ENCODE measurements around the gene UCHL5. TPM values are rescaled to one million over a fixed set of nuclear protein-coding genes. Genes with fewer than 3 reads are reported as not detected.

The UCHL5 gene
- total and polyA plus RNA-seq, 2 experiments from 2014 or later, result 42.5 to 67.1 TPM

DNA sequence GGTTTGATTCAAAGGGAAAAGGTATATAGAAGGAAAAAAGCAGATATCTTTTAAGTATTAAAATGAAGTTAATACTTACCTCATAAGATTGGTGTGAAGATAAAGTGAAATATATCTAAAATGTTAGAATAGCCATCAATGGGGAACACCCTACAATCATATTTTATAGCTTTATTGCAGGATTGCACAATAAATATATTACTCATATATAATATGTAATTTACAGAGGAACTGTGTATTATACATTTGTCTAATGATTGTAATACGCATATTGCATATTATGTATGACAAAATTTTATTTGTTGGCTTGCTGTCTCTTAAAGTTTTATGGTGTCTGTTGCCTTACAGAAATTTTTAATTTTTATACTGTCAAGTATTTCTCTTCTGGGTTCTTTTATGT lies 47.8 kb downstream of the UCHL5 start:
- H3K36me3 ChIP-seq (ENCODE audit: insufficient read depth), result no peaks in the 10 kb centered on the region
- no peak for TF ChIP-seq ZNF114 (CRISPR knock-in tag; IDR thresholded peaks at IDR 0.05)
- no peak for TF ChIP-seq STAT1 (IDR thresholded peaks at IDR 0.05; ENCODE audit: unreplicated experiment)
- TF ChIP-seq EZH2 (IDR thresholded peaks at IDR 0.05; ENCODE audit: low read depth, unreplicated experiment), result no peak
- TF ChIP-seq, protein P1, sequence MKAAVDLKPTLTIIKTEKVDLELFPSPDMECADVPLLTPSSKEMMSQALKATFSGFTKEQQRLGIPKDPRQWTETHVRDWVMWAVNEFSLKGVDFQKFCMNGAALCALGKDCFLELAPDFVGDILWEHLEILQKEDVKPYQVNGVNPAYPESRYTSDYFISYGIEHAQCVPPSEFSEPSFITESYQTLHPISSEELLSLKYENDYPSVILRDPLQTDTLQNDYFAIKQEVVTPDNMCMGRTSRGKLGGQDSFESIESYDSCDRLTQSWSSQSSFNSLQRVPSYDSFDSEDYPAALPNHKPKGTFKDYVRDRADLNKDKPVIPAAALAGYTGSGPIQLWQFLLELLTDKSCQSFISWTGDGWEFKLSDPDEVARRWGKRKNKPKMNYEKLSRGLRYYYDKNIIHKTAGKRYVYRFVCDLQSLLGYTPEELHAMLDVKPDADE (IDR thresholded peaks at IDR 0.05), result no peak
- TF ChIP-seq EZH2phosphoT487 (IDR thresholded peaks at IDR 0.05; ENCODE audit: unreplicated experiment), result no peak
- TF ChIP-seq, protein P2, sequence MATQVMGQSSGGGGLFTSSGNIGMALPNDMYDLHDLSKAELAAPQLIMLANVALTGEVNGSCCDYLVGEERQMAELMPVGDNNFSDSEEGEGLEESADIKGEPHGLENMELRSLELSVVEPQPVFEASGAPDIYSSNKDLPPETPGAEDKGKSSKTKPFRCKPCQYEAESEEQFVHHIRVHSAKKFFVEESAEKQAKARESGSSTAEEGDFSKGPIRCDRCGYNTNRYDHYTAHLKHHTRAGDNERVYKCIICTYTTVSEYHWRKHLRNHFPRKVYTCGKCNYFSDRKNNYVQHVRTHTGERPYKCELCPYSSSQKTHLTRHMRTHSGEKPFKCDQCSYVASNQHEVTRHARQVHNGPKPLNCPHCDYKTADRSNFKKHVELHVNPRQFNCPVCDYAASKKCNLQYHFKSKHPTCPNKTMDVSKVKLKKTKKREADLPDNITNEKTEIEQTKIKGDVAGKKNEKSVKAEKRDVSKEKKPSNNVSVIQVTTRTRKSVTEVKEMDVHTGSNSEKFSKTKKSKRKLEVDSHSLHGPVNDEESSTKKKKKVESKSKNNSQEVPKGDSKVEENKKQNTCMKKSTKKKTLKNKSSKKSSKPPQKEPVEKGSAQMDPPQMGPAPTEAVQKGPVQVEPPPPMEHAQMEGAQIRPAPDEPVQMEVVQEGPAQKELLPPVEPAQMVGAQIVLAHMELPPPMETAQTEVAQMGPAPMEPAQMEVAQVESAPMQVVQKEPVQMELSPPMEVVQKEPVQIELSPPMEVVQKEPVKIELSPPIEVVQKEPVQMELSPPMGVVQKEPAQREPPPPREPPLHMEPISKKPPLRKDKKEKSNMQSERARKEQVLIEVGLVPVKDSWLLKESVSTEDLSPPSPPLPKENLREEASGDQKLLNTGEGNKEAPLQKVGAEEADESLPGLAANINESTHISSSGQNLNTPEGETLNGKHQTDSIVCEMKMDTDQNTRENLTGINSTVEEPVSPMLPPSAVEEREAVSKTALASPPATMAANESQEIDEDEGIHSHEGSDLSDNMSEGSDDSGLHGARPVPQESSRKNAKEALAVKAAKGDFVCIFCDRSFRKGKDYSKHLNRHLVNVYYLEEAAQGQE (IDR thresholded peaks at IDR 0.05; ENCODE audit: unreplicated experiment), result no peak
- TF ChIP-seq ZNF331 (CRISPR knock-in tag; IDR thresholded peaks at IDR 0.05; ENCODE audit: low read depth), result no peak
- no peak for TF ChIP-seq NANOG (IDR thresholded peaks at IDR 0.05; ENCODE audit: borderline replicate concordance)
- TF ChIP-seq, protein P3, sequence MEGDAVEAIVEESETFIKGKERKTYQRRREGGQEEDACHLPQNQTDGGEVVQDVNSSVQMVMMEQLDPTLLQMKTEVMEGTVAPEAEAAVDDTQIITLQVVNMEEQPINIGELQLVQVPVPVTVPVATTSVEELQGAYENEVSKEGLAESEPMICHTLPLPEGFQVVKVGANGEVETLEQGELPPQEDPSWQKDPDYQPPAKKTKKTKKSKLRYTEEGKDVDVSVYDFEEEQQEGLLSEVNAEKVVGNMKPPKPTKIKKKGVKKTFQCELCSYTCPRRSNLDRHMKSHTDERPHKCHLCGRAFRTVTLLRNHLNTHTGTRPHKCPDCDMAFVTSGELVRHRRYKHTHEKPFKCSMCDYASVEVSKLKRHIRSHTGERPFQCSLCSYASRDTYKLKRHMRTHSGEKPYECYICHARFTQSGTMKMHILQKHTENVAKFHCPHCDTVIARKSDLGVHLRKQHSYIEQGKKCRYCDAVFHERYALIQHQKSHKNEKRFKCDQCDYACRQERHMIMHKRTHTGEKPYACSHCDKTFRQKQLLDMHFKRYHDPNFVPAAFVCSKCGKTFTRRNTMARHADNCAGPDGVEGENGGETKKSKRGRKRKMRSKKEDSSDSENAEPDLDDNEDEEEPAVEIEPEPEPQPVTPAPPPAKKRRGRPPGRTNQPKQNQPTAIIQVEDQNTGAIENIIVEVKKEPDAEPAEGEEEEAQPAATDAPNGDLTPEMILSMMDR (conservative IDR thresholded peaks at IDR 0.05; ENCODE audit: low read depth in 2 of 2), result no peak
- no peak for TF ChIP-seq JUNB (IDR thresholded peaks at IDR 0.05; ENCODE audit: unreplicated experiment)
- no peak for TF ChIP-seq POLR2AphosphoS5 (IDR thresholded peaks at IDR 0.05; ENCODE audit: low read depth)
- TF ChIP-seq, protein P4, sequence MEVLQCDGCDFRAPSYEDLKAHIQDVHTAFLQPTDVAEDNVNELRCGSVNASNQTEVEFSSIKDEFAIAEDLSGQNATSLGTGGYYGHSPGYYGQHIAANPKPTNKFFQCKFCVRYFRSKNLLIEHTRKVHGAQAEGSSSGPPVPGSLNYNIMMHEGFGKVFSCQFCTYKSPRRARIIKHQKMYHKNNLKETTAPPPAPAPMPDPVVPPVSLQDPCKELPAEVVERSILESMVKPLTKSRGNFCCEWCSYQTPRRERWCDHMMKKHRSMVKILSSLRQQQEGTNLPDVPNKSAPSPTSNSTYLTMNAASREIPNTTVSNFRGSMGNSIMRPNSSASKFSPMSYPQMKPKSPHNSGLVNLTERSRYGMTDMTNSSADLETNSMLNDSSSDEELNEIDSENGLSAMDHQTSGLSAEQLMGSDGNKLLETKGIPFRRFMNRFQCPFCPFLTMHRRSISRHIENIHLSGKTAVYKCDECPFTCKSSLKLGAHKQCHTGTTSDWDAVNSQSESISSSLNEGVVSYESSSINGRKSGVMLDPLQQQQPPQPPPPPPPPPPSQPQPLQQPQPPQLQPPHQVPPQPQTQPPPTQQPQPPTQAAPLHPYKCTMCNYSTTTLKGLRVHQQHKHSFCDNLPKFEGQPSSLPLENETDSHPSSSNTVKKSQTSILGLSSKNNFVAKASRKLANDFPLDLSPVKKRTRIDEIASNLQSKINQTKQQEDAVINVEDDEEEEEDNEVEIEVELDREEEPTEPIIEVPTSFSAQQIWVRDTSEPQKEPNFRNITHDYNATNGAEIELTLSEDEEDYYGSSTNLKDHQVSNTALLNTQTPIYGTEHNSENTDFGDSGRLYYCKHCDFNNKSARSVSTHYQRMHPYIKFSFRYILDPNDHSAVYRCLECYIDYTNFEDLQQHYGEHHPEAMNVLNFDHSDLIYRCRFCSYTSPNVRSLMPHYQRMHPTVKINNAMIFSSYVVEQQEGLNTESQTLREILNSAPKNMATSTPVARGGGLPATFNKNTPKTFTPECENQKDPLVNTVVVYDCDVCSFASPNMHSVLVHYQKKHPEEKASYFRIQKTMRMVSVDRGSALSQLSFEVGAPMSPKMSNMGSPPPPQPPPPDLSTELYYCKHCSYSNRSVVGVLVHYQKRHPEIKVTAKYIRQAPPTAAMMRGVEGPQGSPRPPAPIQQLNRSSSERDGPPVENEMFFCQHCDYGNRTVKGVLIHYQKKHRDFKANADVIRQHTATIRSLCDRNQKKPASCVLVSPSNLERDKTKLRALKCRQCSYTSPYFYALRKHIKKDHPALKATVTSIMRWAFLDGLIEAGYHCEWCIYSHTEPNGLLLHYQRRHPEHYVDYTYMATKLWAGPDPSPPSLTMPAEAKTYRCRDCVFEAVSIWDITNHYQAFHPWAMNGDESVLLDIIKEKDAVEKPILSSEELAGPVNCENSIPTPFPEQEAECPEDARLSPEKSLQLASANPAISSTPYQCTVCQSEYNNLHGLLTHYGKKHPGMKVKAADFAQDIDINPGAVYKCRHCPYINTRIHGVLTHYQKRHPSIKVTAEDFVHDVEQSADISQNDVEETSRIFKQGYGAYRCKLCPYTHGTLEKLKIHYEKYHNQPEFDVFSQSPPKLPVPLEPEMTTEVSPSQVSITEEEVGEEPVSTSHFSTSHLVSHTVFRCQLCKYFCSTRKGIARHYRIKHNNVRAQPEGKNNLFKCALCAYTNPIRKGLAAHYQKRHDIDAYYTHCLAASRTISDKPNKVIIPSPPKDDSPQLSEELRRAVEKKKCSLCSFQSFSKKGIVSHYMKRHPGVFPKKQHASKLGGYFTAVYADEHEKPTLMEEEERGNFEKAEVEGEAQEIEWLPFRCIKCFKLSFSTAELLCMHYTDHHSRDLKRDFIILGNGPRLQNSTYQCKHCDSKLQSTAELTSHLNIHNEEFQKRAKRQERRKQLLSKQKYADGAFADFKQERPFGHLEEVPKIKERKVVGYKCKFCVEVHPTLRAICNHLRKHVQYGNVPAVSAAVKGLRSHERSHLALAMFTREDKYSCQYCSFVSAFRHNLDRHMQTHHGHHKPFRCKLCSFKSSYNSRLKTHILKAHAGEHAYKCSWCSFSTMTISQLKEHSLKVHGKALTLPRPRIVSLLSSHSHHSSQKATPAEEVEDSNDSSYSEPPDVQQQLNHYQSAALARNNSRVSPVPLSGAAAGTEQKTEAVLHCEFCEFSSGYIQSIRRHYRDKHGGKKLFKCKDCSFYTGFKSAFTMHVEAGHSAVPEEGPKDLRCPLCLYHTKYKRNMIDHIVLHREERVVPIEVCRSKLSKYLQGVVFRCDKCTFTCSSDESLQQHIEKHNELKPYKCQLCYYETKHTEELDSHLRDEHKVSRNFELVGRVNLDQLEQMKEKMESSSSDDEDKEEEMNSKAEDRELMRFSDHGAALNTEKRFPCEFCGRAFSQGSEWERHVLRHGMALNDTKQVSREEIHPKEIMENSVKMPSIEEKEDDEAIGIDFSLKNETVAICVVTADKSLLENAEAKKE (CRISPR knock-in tag; IDR thresholded peaks at IDR 0.05), result no peak
- TF ChIP-seq CREB1 (CRISPR knock-in tag; IDR thresholded peaks at IDR 0.05; ENCODE audit: low read depth), result no peak
- no peaks in the 10 kb centered on the region for H3K79me2 ChIP-seq (replicated peaks; ENCODE audit: insufficient read depth)
- no peak overlapping the region for H3K4me2 ChIP-seq
- Mint-ChIP-seq H3K9me3 (peaks cover 1% of the 10 kb centered on the region; the same call in 1 of the 3 replicates), H3K36me3 (ENCODE audit: low read depth) (0 out of 3 replicates have a peak, but pooled peaks cover 1% of the 10 kb centered on the region), H3K4me3 (no peak overlapping the region), H3K27me3 (ENCODE audit: insufficient read depth, low read depth, poor library complexity) (peaks cover 2% of the 10 kb centered on the region), H3K27ac (no peak overlapping the region), H3K4me1 (no peaks in the 10 kb centered on the region)
- H3K4me1 ChIP-seq (ENCODE audit: insufficient read depth), result no peaks in the 10 kb centered on the region
- H3K4me3 ChIP-seq, result no peak overlapping the region
- ATAC-seq (no peak), DNase-seq (ENCODE audit: low spot score) (no peak)
- H3F3A ChIP-seq (replicated peaks; ENCODE audit: low read depth), result no peaks in the 10 kb centered on the region
- no peak overlapping the region for H3K27ac ChIP-seq (ENCODE audit: low read depth)
- H3K9me2 ChIP-seq (ENCODE audit: insufficient read depth), result no peaks in the 10 kb centered on the region
- H3K27me3 ChIP-seq (ENCODE audit: insufficient read depth), result no peaks in the 10 kb centered on the region
- H2AFZ ChIP-seq, result no peak overlapping the region
- no peaks in the 10 kb centered on the region for H4K20me1 ChIP-seq (replicated peaks; ENCODE audit: insufficient read depth)

All from GM23338 (cell line).